Measurements from ENCODE around the gene C1RL.

GRCh38 chr12:7109572-7109920 lies 532 bp upstream of the C1RL start:
- TF ChIP-seq YY1 (IDR thresholded peaks at IDR 0.05; ENCODE audit: low read depth) = no peak
- TF ChIP-seq NFIC (IDR thresholded peaks at IDR 0.05) = no peak
- TF ChIP-seq TAF1 (IDR thresholded peaks at IDR 0.05; ENCODE audit: low read depth) = no peak
- TF ChIP-seq, protein P1, sequence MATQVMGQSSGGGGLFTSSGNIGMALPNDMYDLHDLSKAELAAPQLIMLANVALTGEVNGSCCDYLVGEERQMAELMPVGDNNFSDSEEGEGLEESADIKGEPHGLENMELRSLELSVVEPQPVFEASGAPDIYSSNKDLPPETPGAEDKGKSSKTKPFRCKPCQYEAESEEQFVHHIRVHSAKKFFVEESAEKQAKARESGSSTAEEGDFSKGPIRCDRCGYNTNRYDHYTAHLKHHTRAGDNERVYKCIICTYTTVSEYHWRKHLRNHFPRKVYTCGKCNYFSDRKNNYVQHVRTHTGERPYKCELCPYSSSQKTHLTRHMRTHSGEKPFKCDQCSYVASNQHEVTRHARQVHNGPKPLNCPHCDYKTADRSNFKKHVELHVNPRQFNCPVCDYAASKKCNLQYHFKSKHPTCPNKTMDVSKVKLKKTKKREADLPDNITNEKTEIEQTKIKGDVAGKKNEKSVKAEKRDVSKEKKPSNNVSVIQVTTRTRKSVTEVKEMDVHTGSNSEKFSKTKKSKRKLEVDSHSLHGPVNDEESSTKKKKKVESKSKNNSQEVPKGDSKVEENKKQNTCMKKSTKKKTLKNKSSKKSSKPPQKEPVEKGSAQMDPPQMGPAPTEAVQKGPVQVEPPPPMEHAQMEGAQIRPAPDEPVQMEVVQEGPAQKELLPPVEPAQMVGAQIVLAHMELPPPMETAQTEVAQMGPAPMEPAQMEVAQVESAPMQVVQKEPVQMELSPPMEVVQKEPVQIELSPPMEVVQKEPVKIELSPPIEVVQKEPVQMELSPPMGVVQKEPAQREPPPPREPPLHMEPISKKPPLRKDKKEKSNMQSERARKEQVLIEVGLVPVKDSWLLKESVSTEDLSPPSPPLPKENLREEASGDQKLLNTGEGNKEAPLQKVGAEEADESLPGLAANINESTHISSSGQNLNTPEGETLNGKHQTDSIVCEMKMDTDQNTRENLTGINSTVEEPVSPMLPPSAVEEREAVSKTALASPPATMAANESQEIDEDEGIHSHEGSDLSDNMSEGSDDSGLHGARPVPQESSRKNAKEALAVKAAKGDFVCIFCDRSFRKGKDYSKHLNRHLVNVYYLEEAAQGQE (IDR thresholded peaks at IDR 0.05; ENCODE audit: low read depth) = no peak
- TF ChIP-seq USF1 (IDR thresholded peaks at IDR 0.05) = no peak
- TF ChIP-seq CREB1 (IDR thresholded peaks at IDR 0.05; ENCODE audit: low read depth) = no peak
- TF ChIP-seq EP300 (IDR thresholded peaks at IDR 0.05; ENCODE audit: borderline replicate concordance) = no peak
- no peak for TF ChIP-seq MAX (IDR thresholded peaks at IDR 0.05)
- TF ChIP-seq FOXM1 (IDR thresholded peaks at IDR 0.05; ENCODE audit: borderline replicate concordance, low read depth) = no peak
- TF ChIP-seq TEAD4 (IDR thresholded peaks at IDR 0.05) = no peak
- no peak for TF ChIP-seq RAD21 (IDR thresholded peaks at IDR 0.05; ENCODE audit: low read depth)
- TF ChIP-seq TCF12 (IDR thresholded peaks at IDR 0.05; ENCODE audit: low read depth) = no peak; the same call in 1 of the 2 replicates
- no peak for TF ChIP-seq ZBTB7A (IDR thresholded peaks at IDR 0.05; ENCODE audit: low read depth)
